Calu3 (cell line): ENCODE data around the gene RMND5B. TPM values are rescaled to one million over a fixed set of nuclear protein-coding genes. Genes with fewer than 3 reads are reported as not detected.
A peak's percentile ranks its signal among the peaks of the same experiment; 100 is the strongest.

Experiments used
- BruUV-seq: library from RNA; stranded (reverse); fragments of 400-500 nt; replicated peaks from 2 replicates; lab custom pipeline; 2021; lab: Mats Ljungman, UMichigan
- CTCF ChIA-PET: fragments of 300-600 bp; sonication (Branson Sonifier 250); formaldehyde crosslinking; loops from one replicate; lab custom pipeline; 2022; ENCODE audit warnings: antibody characterized with exemption; lab: Charles Lee
- DNase-seq: peaks from one replicate; pipeline ENCODE4 v3.0.0; 2022
- H3K27ac Mint-ChIP-seq: one replicate; pipeline ENCODE4 v1.8.0; 2022; ENCODE audit warnings: mixed read lengths; ENCODE audit not compliant: unreplicated experiment
- H3K27me3 Mint-ChIP-seq: one replicate; pipeline ENCODE4 v1.8.0; 2022; ENCODE audit warnings: mixed read lengths; ENCODE audit not compliant: unreplicated experiment
- H3K36me3 Mint-ChIP-seq: one replicate; pipeline ENCODE4 v1.8.0; 2022; ENCODE audit warnings: mild to moderate bottlenecking, moderate library complexity, mixed read lengths; ENCODE audit not compliant: insufficient read depth, unreplicated experiment
- H3K4me1 Mint-ChIP-seq: one replicate; pipeline ENCODE4 v1.8.0; 2022; ENCODE audit warnings: mild to moderate bottlenecking, low read depth, mixed read lengths; ENCODE audit not compliant: unreplicated experiment
- H3K4me3 Mint-ChIP-seq: one replicate; pipeline ENCODE4 v1.8.0; 2022; ENCODE audit warnings: mild to moderate bottlenecking, low read depth, moderate library complexity, mixed read lengths; ENCODE audit not compliant: unreplicated experiment
- H3K9me3 Mint-ChIP-seq: one replicate; pipeline ENCODE4 v1.8.0; 2022; ENCODE audit warnings: low read depth, mixed read lengths; ENCODE audit not compliant: unreplicated experiment
- CTCF ChIP-seq: fragments of 200-600 bp; IDR thresholded peaks from one replicate; pipeline ENCODE4 v1.8.0; 2022; ENCODE audit warnings: antibody characterized with exemption; ENCODE audit not compliant: unreplicated experiment
- intact Hi-C: fragments of 100-400 bp; cut with micrococcal nuclease; formaldehyde crosslinking; loops from one replicate; pipeline ENCODE4 v1.10.0; 2022; ENCODE audit not compliant: unreplicated experiment
- total RNA-seq: library from RNA; stranded (reverse); gene quantifications from 2 replicates; pipeline ENCODE4 v1.2.3, GENCODE V29; 2022

The RMND5B gene
- total RNA-seq, 1 experiment from 2014 or later = 50.7 TPM

- no peak for TF ChIP-seq CTCF
- CTCF ChIA-PET = interaction anchor here (1.2 to 1.5 kb wide), 2 partner anchors 10 to 36 kb away, joined by 3 to 6 read pairs; no protein-coding TSS in a partner anchor
- peak overlapping the region; percentile 51 for H3K27ac Mint-ChIP-seq
- no peaks in the 10 kb centered on the region for H3K27me3 Mint-ChIP-seq
- H3K36me3 Mint-ChIP-seq = peaks cover 19% of the 10 kb centered on the region
- H3K4me3 Mint-ChIP-seq = peak overlapping the region; percentile 82
- H3K9me3 Mint-ChIP-seq = no peaks in the 10 kb centered on the region
- H3K4me1 Mint-ChIP-seq = peaks cover 13% of the 10 kb centered on the region
- peak; percentile 24 for DNase-seq
- BruUV-seq = no TSS peak
- intact Hi-C loops = loop anchor here (5.0 kb wide), 1 partner anchor 37 kb away; no protein-coding TSS in a partner anchor
These were observed 16.9 kb upstream of the RMND5B start for GRCh38 chr5:178113841-178114324.

- peak; percentile 37 for DNase-seq
- no peaks in the 10 kb centered on the region for H3K27me3 Mint-ChIP-seq
- H3K27ac Mint-ChIP-seq = peak overlapping the region; percentile 51
- peak overlapping the region; percentile 82 for H3K4me3 Mint-ChIP-seq
- CTCF ChIA-PET = interaction anchor here (1.2 to 1.5 kb wide), 2 partner anchors 9 to 36 kb away, joined by 3 to 6 read pairs; no protein-coding TSS in a partner anchor
- no peak for TF ChIP-seq CTCF
- intact Hi-C loops = loop anchor here (5.0 kb wide), 1 partner anchor 37 kb away; no protein-coding TSS in a partner anchor
- H3K4me1 Mint-ChIP-seq = peaks cover 12% of the 10 kb centered on the region
- H3K36me3 Mint-ChIP-seq = peaks cover 19% of the 10 kb centered on the region
- BruUV-seq = TSS peak; percentile 48
- no peaks in the 10 kb centered on the region for H3K9me3 Mint-ChIP-seq
These were observed 16.3 kb upstream of the RMND5B start for GRCh38 chr5:178114325-178115135.

GRCh38 chr5:178115136-178115813, 15.5 kb upstream of the RMND5B start:
- no peak overlapping the region for H3K27ac Mint-ChIP-seq
- no peak for DNase-seq
- TF ChIP-seq CTCF = no peak
- no peaks in the 10 kb centered on the region for H3K27me3 Mint-ChIP-seq
- intact Hi-C loops = no loop called here
- peaks cover 19% of the 10 kb centered on the region for H3K36me3 Mint-ChIP-seq
- no TSS peak for BruUV-seq
- CTCF ChIA-PET = interaction anchor here (0.7 to 1.5 kb wide), 2 partner anchors 9 to 89 kb away, joined by 3 to 7 read pairs; partner anchors contain the start of gene HNRNPAB
- peaks cover 12% of the 10 kb centered on the region for H3K4me1 Mint-ChIP-seq
- H3K4me3 Mint-ChIP-seq = peak overlapping the region; percentile 82
- no peaks in the 10 kb centered on the region for H3K9me3 Mint-ChIP-seq

- intact Hi-C loops = no loop called here
- H3K36me3 Mint-ChIP-seq = peaks cover 19% of the 10 kb centered on the region
- no peak overlapping the region for H3K4me3 Mint-ChIP-seq
- DNase-seq = no peak
- H3K9me3 Mint-ChIP-seq = no peaks in the 10 kb centered on the region
- CTCF ChIA-PET = interaction anchor here (0.7 kb wide), 1 partner anchor 88 kb away, joined by 7 read pairs; the partner anchor contains the start of gene HNRNPAB
- peaks cover 12% of the 10 kb centered on the region for H3K4me1 Mint-ChIP-seq
- H3K27me3 Mint-ChIP-seq = no peaks in the 10 kb centered on the region
- H3K27ac Mint-ChIP-seq = no peak overlapping the region
- no peak for TF ChIP-seq CTCF
- BruUV-seq = no TSS peak
These were observed 15.0 kb upstream of the RMND5B start for GRCh38 chr5:178115814-178116142.
